Natural killer cell treated with Interleukin-12 subunit alpha and Interleukin-12 subunit beta and Interleukin-15 and Interleukin-18, amount 100 ng/mL, for 72 hours (primary cell): Measurements from ENCODE around the gene UBQLN3. TPM values are rescaled to one million over a fixed set of nuclear protein-coding genes. Genes with fewer than 3 reads are reported as not detected.

Experiments used
- ATAC-seq, 2 donors: fragments of 150-1000 bp; cut with Tn5 transposase in 1 of 2; sonication (Bioruptor Pico), chemical (Tn5 transposase) in 1 of 2; 2 replicates each; pipeline ENCODE4 v1.10.0; 2021
- DNase-seq: peaks from one replicate; pipeline ENCODE4 v3.0.0; 2022; ENCODE audit warnings: low spot score
- H3K27ac Mint-ChIP-seq, 2 donors: 1 replicate in 1 of 2; 2 replicates in 1 of 2; pipeline ENCODE4 v1.8.0; 2022; ENCODE audit warnings: mixed read lengths in 2 of 2, mild to moderate bottlenecking in 1 of 2, moderate library complexity in 1 of 2
- H3K27me3 Mint-ChIP-seq, 2 donors: 1 replicate in 1 of 2; 2 replicates in 1 of 2; pipeline ENCODE4 v1.8.0; 2022; ENCODE audit warnings: mixed read lengths in 2 of 2
- H3K36me3 Mint-ChIP-seq: one replicate; pipeline ENCODE4 v1.8.0; 2022; ENCODE audit warnings: mixed read lengths
- H3K4me1 Mint-ChIP-seq, 2 donors: 1 replicate in 1 of 2; 2 replicates in 1 of 2; pipeline ENCODE4 v1.8.0; 2022; ENCODE audit warnings: low read depth in 2 of 2, mixed read lengths in 2 of 2, mild to moderate bottlenecking in 1 of 2
- H3K4me3 Mint-ChIP-seq: one replicate; pipeline ENCODE4 v1.8.0; 2022; ENCODE audit warnings: mixed read lengths
- H3K9me3 Mint-ChIP-seq: 2 replicates; pipeline ENCODE4 v1.8.0; 2022; ENCODE audit warnings: mixed read lengths
- total RNA-seq, 2 donors: library from RNA; stranded (reverse); gene quantifications; one replicate each; pipeline ENCODE4 v1.2.3, GENCODE V29; 2022

Gene UBQLN3
- total RNA-seq, 2 donors from 2014 or later: not detected

GRCh38 chr11:5488798-5489399 is 20.9 kb downstream of the UBQLN3 start:
- Mint-ChIP-seq H3K9me3 (no peaks in the 10 kb centered on the region), H3K27me3 (peaks cover 7 to 25% of the 10 kb centered on the region in 2 donors), H3K4me3 (no peak overlapping the region), H3K36me3 (no peaks in the 10 kb centered on the region), H3K27ac (no peak overlapping the region), H3K4me1 (no peaks in the 10 kb centered on the region)
- ATAC-seq (peak in 1 of 2 donors; percentile 54), DNase-seq (no peak)

- H3K4me1 Mint-ChIP-seq: no peaks in the 10 kb centered on the region
- H3K4me3 Mint-ChIP-seq: no peak within 1 kb of the TSS
- H3K36me3 Mint-ChIP-seq: no peaks in the 10 kb centered on the region
- H3K9me3 Mint-ChIP-seq: no peaks in the 10 kb centered on the region
- DNase-seq: no peak
- H3K27me3 Mint-ChIP-seq: peaks cover 7 to 29% of the 10 kb centered on the region in 2 donors
- H3K27ac Mint-ChIP-seq: no peak within 1 kb of the TSS
- no peak for ATAC-seq
These were observed 21.4 kb downstream of the UBQLN3 start, which contains the start of gene OR52D1 for GRCh38 chr11:5488385-5488784. TSS of gene OR52D1 (plus strand) at chr11:5488685. CDS start at chr11:5488707, 22 bp downstream.

GRCh38 chr11:5486421-5486820 is 23.3 kb downstream of the UBQLN3 start:
- Mint-ChIP-seq H3K4me1 (no peaks in the 10 kb centered on the region), H3K27me3 (peaks cover 7 to 21% of the 10 kb centered on the region in 2 donors), H3K27ac (no peak overlapping the region), H3K4me3 (no peak overlapping the region), H3K36me3 (no peaks in the 10 kb centered on the region), H3K9me3 (no peaks in the 10 kb centered on the region)
- no peak for DNase-seq
- ATAC-seq: no peak

- Mint-ChIP-seq H3K27me3 (peaks cover 3 to 16% of the 10 kb centered on the region in 2 donors), H3K27ac (no peak overlapping the region), H3K4me1 (no peaks in the 10 kb centered on the region), H3K4me3 (no peak overlapping the region), H3K9me3 (no peaks in the 10 kb centered on the region), H3K36me3 (no peaks in the 10 kb centered on the region)
- DNase-seq: no peak
- no peak for ATAC-seq
These were observed 23.8 kb downstream of the UBQLN3 start for GRCh38 chr11:5486003-5486402.

- H3K27me3 Mint-ChIP-seq: peaks cover 16 to 20% of the 10 kb centered on the region in 2 donors
- DNase-seq: no peak
- H3K4me3 Mint-ChIP-seq: no peak overlapping the region
- H3K36me3 Mint-ChIP-seq: no peaks in the 10 kb centered on the region
- ATAC-seq: peak in 1 of 2 donors; percentile 59
- H3K27ac Mint-ChIP-seq: no peak overlapping the region
- no peaks in the 10 kb centered on the region for H3K9me3 Mint-ChIP-seq
- no peaks in the 10 kb centered on the region for H3K4me1 Mint-ChIP-seq
These were observed 33.5 kb downstream of the UBQLN3 start for GRCh38 chr11:5476186-5476819.

GRCh38 chr11:5473921-5474320 is 35.8 kb downstream of the UBQLN3 start:
- no peak overlapping the region for H3K27ac Mint-ChIP-seq
- peaks cover 26 to 31% of the 10 kb centered on the region in 2 donors for H3K27me3 Mint-ChIP-seq
- H3K4me3 Mint-ChIP-seq: no peak overlapping the region
- H3K9me3 Mint-ChIP-seq: no peaks in the 10 kb centered on the region
- DNase-seq (no peak), ATAC-seq (no peak)
- H3K4me1 Mint-ChIP-seq: peaks cover 0 to 1% of the 10 kb centered on the region in 2 donors
- no peaks in the 10 kb centered on the region for H3K36me3 Mint-ChIP-seq

- Mint-ChIP-seq H3K36me3 (no peaks in the 10 kb centered on the region), H3K27ac (no peak overlapping the region), H3K9me3 (no peaks in the 10 kb centered on the region), H3K4me3 (no peak overlapping the region), H3K27me3 (peaks cover 16 to 32% of the 10 kb centered on the region in 2 donors), H3K4me1 (peaks cover 0 to 4% of the 10 kb centered on the region in 2 donors)
- no peak for ATAC-seq
- DNase-seq: no peak
These were observed 42.2 kb downstream of the UBQLN3 start for GRCh38 chr11:5467527-5467926.

- H3K4me3 Mint-ChIP-seq: no peak overlapping the region
- H3K27ac Mint-ChIP-seq: no peak overlapping the region
- peaks cover 0 to 4% of the 10 kb centered on the region in 2 donors for H3K27me3 Mint-ChIP-seq
- peak; percentile 17 to 28 for ATAC-seq
- no peak for DNase-seq
- no peaks in the 10 kb centered on the region for H3K36me3 Mint-ChIP-seq
- H3K9me3 Mint-ChIP-seq: no peaks in the 10 kb centered on the region
- H3K4me1 Mint-ChIP-seq: no peaks in the 10 kb centered on the region
These were observed 48.7 kb downstream of the UBQLN3 start for GRCh38 chr11:5460983-5461621.

Other genes starting within 250 kb of the UBQLN3 start
- not detected for gene HBE1, start 240.0 kb downstream of the UBQLN3 start, total RNA-seq
- gene OR51B4, start 208.0 kb downstream of the UBQLN3 start, total RNA-seq: not detected
- gene OR51B2, start 185.7 kb downstream of the UBQLN3 start, total RNA-seq: not detected
- not detected for gene OR51B5, start 166.4 kb downstream of the UBQLN3 start, total RNA-seq
- not detected for gene OR51B6, start 158.4 kb downstream of the UBQLN3 start, total RNA-seq
- not detected for gene OR51M1, start 126.1 kb downstream of the UBQLN3 start, total RNA-seq
- not detected for gene OR51Q1, start 87.8 kb downstream of the UBQLN3 start, total RNA-seq
- not detected for gene OR51I1, start 68.4 kb downstream of the UBQLN3 start, total RNA-seq
- not detected for gene OR51I2, start 60.6 kb downstream of the UBQLN3 start, total RNA-seq
- gene OR52D1, start 21.3 kb downstream of the UBQLN3 start, total RNA-seq: not detected
- under 1 TPM in 1 of 2 donors, not detected in 1; 0.17 TPM for gene UBQLNL, start 6.7 kb upstream of the UBQLN3 start, total RNA-seq
- not detected for gene OR52H1, start 38.6 kb upstream of the UBQLN3 start, total RNA-seq
- gene OR52B6, start 70.9 kb upstream of the UBQLN3 start, total RNA-seq: not detected
- under 1 TPM in 1 of 2 donors, not detected in 1; 0.31 TPM for gene TRIM6, start 86.7 kb upstream of the UBQLN3 start, total RNA-seq
- 1 to 10 TPM; 4.3 to 6.2 TPM for gene TRIM34, start 115.0 kb upstream of the UBQLN3 start, total RNA-seq
- 10 to 100 TPM; 12.4 to 16.4 TPM for gene TRIM5, start 175.1 kb upstream of the UBQLN3 start, total RNA-seq
- 100 to 1,000 TPM in 1 of 2 donors, 10 to 100 TPM in 1; 89.3 to 144 TPM for gene TRIM22, start 179.8 kb upstream of the UBQLN3 start, total RNA-seq
- under 1 TPM in 1 of 2 donors, not detected in 1; 0.21 TPM for gene OR56B1, start 226.5 kb upstream of the UBQLN3 start, total RNA-seq
- under 1 TPM; 0.38 to 0.45 TPM for gene OR52N4, start 244.3 kb upstream of the UBQLN3 start, total RNA-seq